K562 (cell line): ENCODE results near the gene KIF14. TPM values are rescaled to one million over a fixed set of nuclear protein-coding genes. Genes with fewer than 3 reads are reported as not detected.

ENCODE experiments used
- ATAC-seq: fragments of 200-7000 bp; cut with Tn5 transposase; 3 replicates; pipeline ENCODE4 v1.9.1; 2020; ENCODE audit warnings: moderate library complexity
- BruUV-seq: library from RNA; stranded (reverse); fragments of 400-500 nt; replicated peaks from 2 replicates; lab custom pipeline; 2021; lab: Mats Ljungman, UMichigan
- CTCF ChIA-PET: fragments of 300-600 bp; formaldehyde crosslinking; extraction: SDS; loops from one replicate; lab custom pipeline; 2021; ENCODE audit warnings: low intra/inter-chr PET ratio; lab: Yijun Ruan, JAX
- POLR2A ChIA-PET: fragments of 300-600, 350-650 bp; sonication (Branson Sonifier 250); formaldehyde crosslinking; extraction: SDS; loops from one replicate; lab custom pipeline; 2021; ENCODE audit warnings: antibody characterized with exemption, inconsistent platforms; lab: Yijun Ruan, JAX
- DNase-seq, 4 experiments: peaks; one replicate each; pipeline versions ENCODE4 v3.0.0 to v3.0.0-alpha.2; 2011 to 2018; ENCODE audit warnings: low spot score in 3 of 4, mixed read lengths in 3 of 4; ENCODE audit errors: extremely low read depth in 1 of 4
- FAIRE-seq: peaks from 2 replicates; lab custom pipeline; 2011; peaks lifted over from hg19 to GRCh38; lab: Jason Lieb, UNC
- H2AFZ ChIP-seq: 2 replicates; pipeline ENCODE4 v1.6.0; 2011; ENCODE audit warnings: low read depth, low read length, control low read depth, inconsistent platforms
- H3K27ac ChIP-seq: fragments of 200-600 bp; 3 replicates; pipeline ENCODE4 v1.8.0; 2011; ENCODE audit warnings: low read depth, mild to moderate bottlenecking, control low read depth, inconsistent platforms, low read length, moderate library complexity, mixed read lengths; ENCODE audit errors: extremely low read depth
- H3K27me3 ChIP-seq, 2 experiments: fragments of 300-600 bp in 1 of 2; 2 replicates in 1 of 2; 3 replicates in 1 of 2; pipeline versions ENCODE4 v1.6.0 to v1.8.0; 2011; ENCODE audit warnings: inconsistent platforms in 2 of 2, low read length in 2 of 2, mild to moderate bottlenecking in 1 of 2, mixed read lengths in 1 of 2, moderate library complexity in 1 of 2; ENCODE audit not compliant: control insufficient read depth in 2 of 2, insufficient read depth in 2 of 2
- H3K36me3 ChIP-seq: fragments of 300-600 bp; 3 replicates; pipeline ENCODE4 v1.8.0; 2011; ENCODE audit warnings: mild to moderate bottlenecking, low read length, inconsistent platforms; ENCODE audit not compliant: control insufficient read depth, insufficient read depth
- H3K4me1 ChIP-seq, 2 experiments: fragments of 200-600 bp in 1 of 2; replicated peaks in 1 of 2; 2 replicates in 1 of 2; 3 replicates in 1 of 2; pipeline versions ENCODE4 v1.5.1 to v1.8.0; 2011; ENCODE audit warnings: inconsistent platforms in 2 of 2, low read length in 2 of 2, mild to moderate bottlenecking in 1 of 2, mixed read lengths in 1 of 2, moderate library complexity in 1 of 2; ENCODE audit not compliant: control insufficient read depth in 2 of 2, insufficient read depth in 2 of 2
- H3K4me2 ChIP-seq: 2 replicates; pipeline ENCODE4 v1.6.1; 2011; ENCODE audit warnings: low read length, control low read depth, inconsistent platforms, mixed read lengths; ENCODE audit not compliant: insufficient read depth
- H3K4me3 ChIP-seq: fragments of 200-600 bp; sonication (generic), shearing (Covaris generic); 2 replicates; pipeline ENCODE4 v1.5.1; 2016; ENCODE audit warnings: control low read depth, inconsistent platforms
- H3K79me2 ChIP-seq: fragments of 200-600 bp; 3 replicates; pipeline ENCODE4 v1.8.0; 2011; ENCODE audit warnings: low read length, inconsistent platforms; ENCODE audit not compliant: control insufficient read depth, insufficient read depth
- H3K9ac ChIP-seq, 2 experiments: 2 replicates each; pipeline versions ENCODE4 v1.6.0 to v1.6.1; 2011; ENCODE audit warnings: low read depth in 2 of 2, low read length in 2 of 2, control low read depth in 1 of 2, inconsistent platforms in 1 of 2, mild to moderate bottlenecking in 1 of 2, mixed read lengths in 1 of 2; ENCODE audit not compliant: insufficient read depth in 1 of 2
- H3K9me1 ChIP-seq: one replicate; pipeline ENCODE4 v1.6.0; 2011; ENCODE audit warnings: inconsistent platforms, mild to moderate bottlenecking, low read length, moderate library complexity; ENCODE audit not compliant: control insufficient read depth, insufficient read depth
- H3K9me3 ChIP-seq: replicated peaks from 2 replicates; pipeline ENCODE4 v1.5.1; 2011; ENCODE audit warnings: low read depth, low read length, inconsistent platforms; ENCODE audit not compliant: control insufficient read depth, insufficient read depth
- H4K20me1 ChIP-seq: replicated peaks from 2 replicates; pipeline ENCODE4 v1.6.1; 2011; ENCODE audit warnings: low read length, inconsistent platforms, mixed read lengths; ENCODE audit not compliant: control insufficient read depth, insufficient read depth
- MIER1 ChIP-seq: fragments of 450-650 bp; IDR thresholded peaks from 2 replicates; pipeline ENCODE4 v1.6.1; 2016; ENCODE audit warnings: antibody characterized with exemption, mild to moderate bottlenecking, low read depth
- PBX2 ChIP-seq, 2 experiments: IDR thresholded peaks in 1 of 2; conservative IDR thresholded peaks in 1 of 2; 2 replicates each; pipeline ENCODE4 v1.6.1; 2016; ENCODE audit warnings: low read depth in 2 of 2, mild to moderate bottlenecking in 1 of 2, missing compliant biosample characterization in 1 of 2, missing genetic modification characterization in 1 of 2, moderate library complexity in 1 of 2
- PKNOX1 ChIP-seq: fragments of 450-650 bp; IDR thresholded peaks from 2 replicates; pipeline ENCODE4 v1.6.1; 2016
- WGBS: fragments of 100-300 bp; shearing (Covaris generic); methylation state at CpG from one replicate; pipeline ENCODE4 v1.1.6; 2016; ENCODE audit warnings: low coverage, mixed read lengths; ENCODE audit not compliant: insufficient coverage; ENCODE audit errors: missing lambda C conversion rate; 5-methylcytosine and 5-hydroxymethylcytosine counted together
- in situ Hi-C: fragments of 300-500 bp; cut with MboI; formaldehyde crosslinking; loops from 4 replicates; pipeline ENCODE4 v1.15.0; 2018; ENCODE audit warnings: inconsistent platforms, mixed read lengths
- intact Hi-C: fragments of 100-400 bp; cut with micrococcal nuclease; formaldehyde crosslinking; loops from 2 replicates; pipeline ENCODE4 v1.14.2; 2022
- polyA plus RNA-seq, 8 experiments: library from polyadenylated mRNA; depleted of rRNA in 4 of 8; stranded (reverse) in 5 of 8; unstranded in 3 of 8; fragments of >200 nt; fragmentation: Nextera tagmentation in 2 of 8; fragmentation: Illumina TruSeq in 1 of 8; extraction: Ambion mirVana in 2 of 8; extraction: Trizol in 1 of 8; gene quantifications; 2 replicates each; pipeline versions ENCODE4 v1.2.1 to v1.2.3, GENCODE V29; 2011 to 2014; ENCODE audit warnings: inconsistent platforms in 1 of 8, missing spikeins in 1 of 8
- total RNA-seq, 7 experiments: library from RNA; depleted of rRNA in 6 of 7; stranded (reverse); fragments of >200 nt in 6 of 7; fragmentation: Illumina TruSeq in 2 of 7; extraction: Trizol in 2 of 7; gene quantifications; 2 replicates each; pipeline versions ENCODE4 v1.2.1 to v1.2.3, GENCODE V29; 2011 to 2021; ENCODE audit warnings: low replicate concordance in 1 of 7

Gene KIF14
- total and polyA plus RNA-seq, 9 of the 15 experiments (the other 6 are each of a cell fraction or from before 2014, with no cell fraction given): 11.5 to 47.4 (median 29.0) TPM

GRCh38 chr1:200527670-200528069 lies 92.9 kb downstream of the KIF14 start:
- TF ChIP-seq MIER1 (no peak), PBX2 (CRISPR knock-in tag; IDR thresholded peaks at IDR 0.05; ENCODE audit: low read depth) (no peak), PBX2 (tag; conservative IDR thresholded peaks at IDR 0.05; ENCODE audit: low read depth) (0 out of 2 replicates have a peak, but pooled peaks have one; percentile 14), PKNOX1 (peak; percentile 78)
- TF ChIP-seq, all 486 proteins: peak for 2
- WGBS: 4% methylated on average over 4 of the region's 4 CpGs
- H3K4me1 ChIP-seq: no peaks in the 10 kb centered on the region
- H3K36me3 ChIP-seq: no peaks in the 10 kb centered on the region
- no peaks in the 10 kb centered on the region for H3K9me3 ChIP-seq
- no peak overlapping the region for H3K9ac ChIP-seq
- POLR2A ChIA-PET: interaction anchor here (0.7 kb wide), 1 partner anchor 35 kb away, joined by 3 read pairs; no protein-coding TSS in a partner anchor
- no peaks in the 10 kb centered on the region for H4K20me1 ChIP-seq
- no peak for ATAC-seq
- BruUV-seq: no TSS peak
- no peaks in the 10 kb centered on the region for H3K9me1 ChIP-seq
- FAIRE-seq: no peak
- in situ Hi-C loops (no loop called here), intact Hi-C loops (no loop called here)
- no peak for DNase-seq
- H3K4me2 ChIP-seq: no peak overlapping the region
- H3K79me2 ChIP-seq: no peaks in the 10 kb centered on the region
- no peak overlapping the region for H3K4me3 ChIP-seq
- CTCF ChIA-PET: no interaction called here
- peaks cover 27 to 56% of the 10 kb centered on the region in 2 experiments for H3K27me3 ChIP-seq
- no peak overlapping the region for H2AFZ ChIP-seq
- H3K27ac ChIP-seq: no peak overlapping the region
